ENCODE results near the gene CFL1. TPM values are rescaled to one million over a fixed set of nuclear protein-coding genes. Genes with fewer than 3 reads are reported as not detected.
A peak's percentile ranks its signal among the peaks of the same experiment; 100 is the strongest.

Gene CFL1
- total RNA-seq, 1 experiment from 2014 or later, result 611 TPM

- ChIA-PET CTCF (interaction anchor here (1.0 to 4.0 kb wide), 4 partner anchors 9 to 149 kb away, joined by 3 to 64 read pairs (median 26); partner anchors contain the start of genes FIBP and KAT5), POLR2A (interaction anchor here (0.7 to 6.2 kb wide), 10 partner anchors 9 to 199 kb away, joined by 3 to 181 read pairs (median 4); partner anchors contain the start of genes BANF1, CCDC85B, EIF1AD and FIBP)
- H3K9me3 Mint-ChIP-seq (ENCODE audit: unreplicated experiment), result no peaks in the 10 kb centered on the region
- intact Hi-C loops (cut with micrococcal nuclease), result no loop called here
- no peaks in the 10 kb centered on the region for H3K27me3 Mint-ChIP-seq (ENCODE audit: insufficient read depth, unreplicated experiment)
- H3K4me1 Mint-ChIP-seq (ENCODE audit: insufficient read depth, unreplicated experiment), result peaks cover 30% of the 10 kb centered on the region
- peak overlapping the region; percentile 83 for H3K4me3 Mint-ChIP-seq (ENCODE audit: unreplicated experiment)
- peak overlapping the region; percentile 93 for H3K27ac Mint-ChIP-seq (ENCODE audit: low read depth, unreplicated experiment)
- no TSS peak for BruUV-seq (replicated peaks)
- peaks cover 42% of the 10 kb centered on the region for H3K36me3 Mint-ChIP-seq (ENCODE audit: insufficient read depth, unreplicated experiment)
- DNase-seq (ENCODE audit: unreplicated experiment), result no peak
- no peak for TF ChIP-seq CTCF (IDR thresholded peaks at IDR 0.05; ENCODE audit: unreplicated experiment)
These were observed 3.7 kb upstream of the CFL1 start for GRCh38 chr11:65861533-65862183.

- TF ChIP-seq CTCF (IDR thresholded peaks at IDR 0.05; ENCODE audit: unreplicated experiment), result no peak
- no TSS peak for BruUV-seq (replicated peaks)
- Mint-ChIP-seq H3K27ac (ENCODE audit: low read depth, unreplicated experiment) (peak overlapping the region; percentile 93), H3K27me3 (ENCODE audit: insufficient read depth, unreplicated experiment) (no peaks in the 10 kb centered on the region), H3K4me3 (ENCODE audit: unreplicated experiment) (peak overlapping the region; percentile 83), H3K9me3 (ENCODE audit: unreplicated experiment) (no peaks in the 10 kb centered on the region), H3K4me1 (ENCODE audit: insufficient read depth, unreplicated experiment) (peaks cover 32% of the 10 kb centered on the region), H3K36me3 (ENCODE audit: insufficient read depth, unreplicated experiment) (peaks cover 46% of the 10 kb centered on the region)
- no peak for DNase-seq (ENCODE audit: unreplicated experiment)
- ChIA-PET CTCF (interaction anchor here (0.7 to 4.0 kb wide), 4 partner anchors 9 to 149 kb away, joined by 4 to 64 read pairs (median 26); partner anchors contain the start of genes FIBP and KAT5), POLR2A (interaction anchor here (0.7 to 6.2 kb wide), 14 partner anchors 9 to 199 kb away, joined by 3 to 181 read pairs (median 4); partner anchors contain the start of genes BANF1, CCDC85B, EIF1AD and FIBP)
- intact Hi-C loops (cut with micrococcal nuclease), result no loop called here
These were observed 3.2 kb upstream of the CFL1 start for GRCh38 chr11:65861165-65861505.

- TF ChIP-seq CTCF (IDR thresholded peaks at IDR 0.05; ENCODE audit: unreplicated experiment), result peak; percentile 90
- intact Hi-C loops (cut with micrococcal nuclease), result no loop called here
- Mint-ChIP-seq H3K27me3 (ENCODE audit: insufficient read depth, unreplicated experiment) (no peaks in the 10 kb centered on the region), H3K36me3 (ENCODE audit: insufficient read depth, unreplicated experiment) (peaks cover 46% of the 10 kb centered on the region), H3K4me3 (ENCODE audit: unreplicated experiment) (peak within 1 kb of the TSS; percentile 83), H3K4me1 (ENCODE audit: insufficient read depth, unreplicated experiment) (peaks cover 32% of the 10 kb centered on the region), H3K27ac (ENCODE audit: low read depth, unreplicated experiment) (peak within 1 kb of the TSS; percentile 93), H3K9me3 (ENCODE audit: unreplicated experiment) (no peaks in the 10 kb centered on the region)
- CTCF ChIA-PET, result interaction anchor here (0.6 to 4.0 kb wide), 15 partner anchors 10 to 148 kb away, joined by 3 to 64 read pairs (median 4); partner anchors contain the start of genes FIBP and KAT5
- POLR2A ChIA-PET, result interaction anchor here (0.6 to 6.2 kb wide), 36 partner anchors 10 to 1368 kb away, joined by 3 to 181 read pairs (median 4); partner anchors contain the start of genes BANF1, C11orf68, CCDC85B and EIF1AD
- DNase-seq (ENCODE audit: unreplicated experiment), result peak; percentile 99
- TSS peak; percentile 39 for BruUV-seq (replicated peaks)
These were observed 2.5 kb upstream of the CFL1 start, which contains the start of gene MUS81 for GRCh38 chr11:65860278-65861164. TSS of gene MUS81 (plus strand) at chr11:65860433. CDS start at chr11:65860754, 321 bp downstream.
